HT1080 (cell line): ENCODE results near the gene OR51E1. TPM values are rescaled to one million over a fixed set of nuclear protein-coding genes. Genes with fewer than 3 reads are reported as not detected.
A peak's percentile ranks its signal among the peaks of the same experiment; 100 is the strongest.

ENCODE experiments used
- DNase-seq: peaks from one replicate; pipeline ENCODE4 v3.0.0-alpha.2; 2015; ENCODE audit warnings: low read depth
- polyA plus RNA-seq, 2 experiments: library from polyadenylated mRNA; depleted of rRNA; stranded (reverse); fragments of >200 nt; gene quantifications; 2 replicates each; pipeline ENCODE4 v1.2.3, GENCODE V29; 2015
- total RNA-seq: library from RNA; depleted of rRNA; stranded (reverse); fragments of >200 nt; shearing (Covaris generic); gene quantifications from 2 replicates; pipeline ENCODE4 v1.2.3, GENCODE V29; 2014; rRNA removed

Gene OR51E1, protein sequence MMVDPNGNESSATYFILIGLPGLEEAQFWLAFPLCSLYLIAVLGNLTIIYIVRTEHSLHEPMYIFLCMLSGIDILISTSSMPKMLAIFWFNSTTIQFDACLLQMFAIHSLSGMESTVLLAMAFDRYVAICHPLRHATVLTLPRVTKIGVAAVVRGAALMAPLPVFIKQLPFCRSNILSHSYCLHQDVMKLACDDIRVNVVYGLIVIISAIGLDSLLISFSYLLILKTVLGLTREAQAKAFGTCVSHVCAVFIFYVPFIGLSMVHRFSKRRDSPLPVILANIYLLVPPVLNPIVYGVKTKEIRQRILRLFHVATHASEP
- total RNA-seq = not detected in 2 replicates
- not detected in 2 replicates for polyA plus RNA-seq (2015; cell fraction: cytosol; rRNA removed)
- polyA plus RNA-seq (2015; cell fraction: nucleus; rRNA removed) = not detected in 2 replicates

DNA sequence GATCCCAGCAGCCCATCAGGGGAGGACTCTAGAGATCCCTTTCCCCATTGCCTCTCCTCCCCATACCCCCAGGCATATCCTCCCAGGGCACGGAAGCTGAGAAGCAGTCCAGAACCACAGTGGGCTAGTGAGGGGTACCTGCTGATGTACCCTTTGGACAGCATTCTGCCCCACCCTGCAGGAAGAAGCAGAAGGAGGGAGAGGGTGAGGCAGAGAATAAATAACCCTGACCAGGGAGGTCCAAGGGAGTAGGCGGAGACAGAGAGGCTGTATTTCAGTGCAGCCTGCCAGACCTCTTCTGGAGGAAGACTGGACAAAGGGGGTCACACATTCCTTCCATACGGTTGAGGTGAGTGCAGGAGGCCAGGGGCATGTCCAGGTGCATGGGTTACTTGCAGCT lies at the start of gene OR51E1:
TSS of gene OR51E1 (plus strand) at position 301 of the 400 bp plus-strand sequence. CDS start 8,545 bp downstream, outside the sequence.
- DNase-seq = no peak

- DNase-seq = no peak
These were observed 38.7 kb upstream of the OR51E1 start for GRCh38 chr11:4605057-4605456.

GRCh38 chr11:4606231-4607015 lies 37.4 kb upstream of the OR51E1 start:
- no peak for DNase-seq

GRCh38 chr11:4607096-4607495 lies 36.7 kb upstream of the OR51E1 start:
- no peak for DNase-seq

GRCh38 chr11:4607781-4608666 lies 35.8 kb upstream of the OR51E1 start, which contains the start of gene TRIM68:
TSS of gene TRIM68 (minus strand) at chr11:4608231. CDS start at chr11:4605504, 2,727 bp downstream.
- DNase-seq = peak; percentile 97

- DNase-seq = no peak
These were observed 33.4 kb upstream of the OR51E1 start for GRCh38 chr11:4610258-4610935.

DNA sequence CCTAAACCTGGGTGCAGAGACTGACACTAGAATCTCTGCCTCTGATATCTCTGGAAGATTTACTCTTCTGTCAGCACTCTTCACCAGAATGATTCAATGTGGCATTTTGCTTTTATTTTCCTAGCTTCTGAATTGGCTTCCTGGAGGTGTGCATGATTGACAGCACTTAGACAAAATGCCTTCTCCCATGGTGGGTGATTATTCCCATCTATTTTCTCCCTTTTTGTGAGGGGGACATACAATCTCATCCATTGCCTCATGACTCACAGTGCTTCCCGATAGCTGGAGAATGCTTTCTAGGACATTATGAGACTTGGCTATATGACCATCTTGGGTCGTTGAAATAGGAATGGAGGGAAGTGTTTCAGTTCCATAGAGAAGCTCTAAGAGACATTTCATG lies 31.8 kb upstream of the OR51E1 start:
- DNase-seq = no peak

GRCh38 chr11:4615856-4616444 lies 27.8 kb upstream of the OR51E1 start:
- DNase-seq = no peak

DNA sequence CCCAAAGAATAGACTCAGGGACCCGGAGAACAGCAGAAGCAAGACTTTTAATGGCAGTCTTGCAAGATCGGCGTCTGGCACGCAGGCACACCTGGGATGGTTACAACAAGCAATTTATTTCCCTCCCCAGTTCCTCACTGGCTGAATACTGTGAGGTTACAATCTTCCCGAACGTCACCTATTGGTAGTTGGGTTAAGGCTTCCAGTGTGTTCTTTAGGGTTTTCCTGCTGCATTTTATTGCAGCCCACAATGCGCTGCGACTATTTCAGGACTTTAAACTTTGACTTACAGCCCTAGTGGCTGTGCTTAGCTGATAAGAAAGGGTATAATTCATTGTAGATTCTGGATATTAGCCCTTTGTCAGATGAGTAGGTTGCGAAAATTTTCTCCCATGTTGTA lies 24.3 kb upstream of the OR51E1 start:
- no peak for DNase-seq

DNA sequence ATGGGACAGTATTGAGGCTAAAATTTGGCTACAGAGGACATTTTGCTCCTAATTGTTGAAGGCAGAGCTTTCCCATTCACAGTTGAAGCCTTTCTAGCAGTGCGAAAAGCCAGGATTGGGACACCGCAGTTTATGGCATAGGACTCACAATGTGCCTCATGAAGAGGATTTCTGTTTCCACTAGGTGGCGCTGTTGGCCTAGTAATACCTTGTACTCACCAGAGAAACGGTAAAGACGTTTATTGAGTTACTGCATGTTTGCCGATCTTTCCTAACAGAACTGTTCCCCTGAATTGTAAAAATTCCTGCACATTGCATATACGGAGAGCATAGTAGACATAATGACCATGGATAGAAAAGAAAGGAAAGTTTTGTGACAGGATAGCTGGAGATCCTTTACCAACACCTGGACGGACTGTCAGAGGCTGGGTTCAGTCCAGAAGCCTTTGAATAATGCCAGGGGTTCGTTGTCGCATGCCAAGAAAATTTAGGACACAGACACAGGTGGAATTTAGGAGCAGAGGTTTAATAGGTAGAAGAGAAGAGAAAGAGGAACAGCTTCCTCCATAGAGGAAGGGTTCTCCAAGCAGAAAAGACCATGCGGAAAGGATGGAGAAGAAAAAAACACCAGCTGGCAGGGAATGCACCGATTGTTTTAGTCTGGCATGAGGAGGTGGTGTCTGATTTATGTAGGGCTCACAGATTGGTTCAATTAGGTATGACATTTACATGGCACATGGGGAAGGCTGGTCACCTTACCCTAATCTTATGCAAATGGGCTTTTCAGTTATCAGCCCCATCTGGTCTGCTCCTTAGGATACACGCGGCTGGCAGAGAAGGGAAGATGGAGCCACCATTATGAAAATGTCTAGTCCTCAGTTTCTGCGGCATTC lies 17.3 kb upstream of the OR51E1 start:
- DNase-seq = peak; percentile 46

DNA sequence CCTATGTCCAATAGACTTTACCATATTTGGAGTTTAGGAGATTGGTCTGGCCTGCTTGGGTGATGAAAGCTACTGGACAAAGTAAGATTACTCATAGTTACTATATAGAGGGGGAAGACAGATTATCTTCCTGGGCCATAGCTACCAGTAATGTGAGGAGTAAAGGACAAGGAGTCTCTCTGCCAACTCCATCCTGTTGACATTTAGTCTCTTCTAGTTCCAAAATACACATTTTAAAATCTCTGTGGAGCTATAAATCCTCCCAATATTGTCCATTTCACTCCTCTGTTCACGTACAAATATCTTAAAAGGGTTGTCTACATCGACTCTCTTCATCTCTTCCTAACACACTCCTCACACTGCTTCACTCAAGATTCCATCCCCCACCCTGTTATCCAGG lies 7.6 kb upstream of the OR51E1 start:
- DNase-seq = no peak

DNA sequence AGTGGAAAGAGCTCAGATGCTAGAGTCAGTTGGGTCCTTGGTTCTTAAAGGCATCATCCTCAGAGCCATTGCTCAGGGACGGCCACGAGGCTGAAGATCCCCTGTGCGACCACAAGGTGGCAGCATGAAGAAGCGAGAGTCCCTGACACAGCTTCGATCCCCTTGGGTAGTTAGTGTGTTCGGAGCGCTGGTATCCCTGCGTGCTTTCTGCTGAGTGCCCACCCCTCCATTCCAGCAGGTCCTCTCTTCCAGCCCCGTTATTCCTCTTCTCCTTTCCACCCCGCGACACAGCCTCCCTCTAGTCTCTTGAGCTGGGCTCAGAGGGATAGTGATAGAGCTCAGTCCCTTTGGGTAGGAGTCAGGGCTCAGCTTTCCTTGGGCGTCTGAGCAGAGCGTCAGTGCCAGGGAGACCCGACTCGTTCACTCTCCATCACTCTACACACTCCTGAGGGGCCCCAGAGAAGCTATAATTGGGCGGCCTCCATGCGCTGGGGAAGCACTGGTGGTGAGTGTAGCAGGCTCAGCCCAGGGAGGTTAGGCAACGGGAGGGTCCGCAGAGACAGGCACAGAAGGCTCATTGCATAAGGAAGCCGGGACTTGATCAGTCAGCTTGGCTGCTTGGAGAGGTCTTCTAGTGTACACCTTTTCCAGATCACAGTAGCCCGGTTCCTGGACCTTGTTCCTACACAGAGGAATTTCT lies 6.7 kb upstream of the OR51E1 start, which contains the start of gene OR51D1:
TSS of gene OR51D1 (plus strand) at position 516 of the 700 bp plus-strand sequence. CDS start 2,314 bp downstream, outside the sequence.
- peak; percentile 60 for DNase-seq

DNA sequence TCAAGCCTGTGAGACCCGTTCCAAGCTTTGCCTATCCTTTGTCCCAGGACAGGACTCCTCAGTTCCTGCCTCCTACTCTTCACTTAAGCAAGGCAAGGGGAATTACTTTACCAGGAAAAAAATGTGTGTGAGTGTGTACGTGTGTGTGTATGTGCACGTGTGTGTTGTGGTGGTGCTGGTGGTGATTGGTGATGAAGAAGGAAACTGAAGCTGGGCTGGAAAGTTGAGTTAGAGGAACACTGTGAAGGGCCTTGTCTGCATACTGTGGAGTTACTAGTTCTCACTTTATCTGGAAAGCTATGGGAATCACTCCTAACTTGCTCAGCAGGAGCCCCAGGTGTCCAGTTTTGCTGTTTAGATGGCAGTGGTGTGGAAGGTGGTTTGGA lies 6.1 kb upstream of the OR51E1 start:
- DNase-seq = no peak

DNA sequence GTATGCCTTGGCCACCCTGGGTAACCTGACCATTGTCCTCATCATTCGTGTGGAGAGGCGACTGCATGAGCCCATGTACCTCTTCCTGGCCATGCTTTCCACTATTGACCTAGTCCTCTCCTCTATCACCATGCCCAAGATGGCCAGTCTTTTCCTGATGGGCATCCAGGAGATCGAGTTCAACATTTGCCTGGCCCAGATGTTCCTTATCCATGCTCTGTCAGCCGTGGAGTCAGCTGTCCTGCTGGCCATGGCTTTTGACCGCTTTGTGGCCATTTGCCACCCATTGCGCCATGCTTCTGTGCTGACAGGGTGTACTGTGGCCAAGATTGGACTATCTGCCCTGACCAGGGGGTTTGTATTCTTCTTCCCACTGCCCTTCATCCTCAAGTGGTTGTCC lies 3.9 kb upstream of the OR51E1 start:
- no peak for DNase-seq

DNA sequence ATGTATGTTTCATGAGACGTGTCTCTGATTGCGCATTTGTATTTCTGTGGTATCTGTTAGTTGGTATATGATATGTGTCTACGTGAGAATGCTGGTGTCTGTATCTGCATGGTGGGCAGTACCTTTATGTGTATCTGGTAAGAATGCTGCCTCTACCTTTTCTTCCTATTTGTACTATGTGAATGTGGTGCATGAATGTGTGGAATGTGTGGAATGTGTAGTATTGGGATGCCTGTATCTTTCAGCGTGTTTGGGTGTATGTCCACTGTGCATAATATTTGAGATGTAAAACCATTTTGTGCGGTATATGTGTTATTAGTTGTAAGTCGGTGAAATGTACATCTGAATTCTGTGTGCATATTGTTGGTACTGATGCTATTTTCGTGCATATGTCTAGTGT lies 2.3 kb upstream of the OR51E1 start:
- no peak for DNase-seq

- no peak for DNase-seq
These were observed 1.7 kb upstream of the OR51E1 start for GRCh38 chr11:4642043-4642442.

- DNase-seq = no peak
These were observed 706 bp upstream of the OR51E1 start for GRCh38 chr11:4643076-4643475.

- DNase-seq = no peak
These were observed 451 bp downstream of the OR51E1 start for GRCh38 chr11:4644233-4644632.

DNA sequence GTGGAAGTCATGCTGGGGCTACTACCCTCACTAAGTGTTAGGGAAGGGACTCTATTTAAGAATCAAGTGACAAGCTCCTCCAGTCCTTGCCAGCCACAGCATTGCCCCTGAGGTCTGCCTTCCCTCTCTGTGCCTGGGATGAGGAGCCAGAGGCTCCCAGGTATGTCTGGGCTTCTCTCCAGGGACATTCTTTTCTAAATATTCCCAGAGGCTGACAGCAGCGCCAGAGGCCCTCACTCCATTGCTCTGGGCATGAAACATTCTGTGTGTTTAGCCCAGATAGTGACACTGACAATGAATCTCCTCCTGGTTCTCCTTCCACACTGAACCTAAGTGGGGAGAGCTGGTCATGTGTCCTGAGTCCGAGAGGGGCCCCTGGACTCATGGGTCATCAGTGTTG lies 2.2 kb downstream of the OR51E1 start:
- no peak for DNase-seq
